Epithelial cell of prostate (primary cell): ENCODE results near the gene RAPGEF5.

Source experiments
- DNase-seq: peaks from one replicate; pipeline ENCODE4 v3.0.0-alpha.2; 2011; ENCODE audit warnings: low read depth, low spot score
- H3K27ac ChIP-seq: fragments of 450-650 bp; 2 replicates; pipeline ENCODE4 v1.5.1; 2017; ENCODE audit warnings: mild to moderate bottlenecking

The RAPGEF5 gene

DNA sequence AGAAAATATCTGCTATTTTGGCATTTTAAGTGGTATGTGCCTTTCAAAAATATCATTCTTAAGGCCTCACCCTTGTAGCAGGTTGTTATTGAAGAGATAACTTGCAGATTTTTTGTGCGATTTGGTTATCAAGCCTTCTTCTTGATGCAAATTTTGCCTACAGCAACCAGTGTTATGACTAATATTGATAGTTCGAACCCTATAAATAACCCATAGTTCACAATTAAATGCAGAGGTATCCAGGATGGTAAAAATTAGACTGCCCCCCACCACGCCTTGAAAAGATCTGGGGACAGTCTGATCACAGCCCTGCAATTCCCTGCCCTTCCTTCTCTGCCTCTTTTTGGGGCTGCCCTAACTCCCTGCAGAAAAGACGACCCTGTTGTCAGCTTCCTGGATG is 28.4 kb upstream of the RAPGEF5 start:
- DNase-seq, result no peak
- no peak overlapping the region for H3K27ac ChIP-seq

DNA sequence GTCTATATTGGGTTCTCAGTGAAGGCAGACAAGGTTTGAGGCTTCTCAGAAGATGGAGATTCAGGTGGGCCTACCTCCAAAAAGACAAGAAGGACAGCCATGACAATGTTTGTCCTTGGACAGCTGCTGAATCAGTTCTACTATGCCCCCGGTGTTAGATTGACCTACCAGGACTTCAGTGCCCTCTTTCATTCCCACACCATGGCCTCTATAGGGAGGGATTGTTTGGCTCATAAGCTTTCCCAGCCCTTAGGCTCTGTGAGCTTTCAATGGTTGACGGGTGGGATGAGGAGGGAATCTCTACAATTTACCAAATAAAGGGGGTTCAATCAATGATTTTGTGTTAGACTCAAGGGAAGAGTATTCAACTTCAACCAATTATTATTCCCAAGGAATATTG is 23.4 kb upstream of the RAPGEF5 start:
- no peak for DNase-seq
- no peak overlapping the region for H3K27ac ChIP-seq

DNA sequence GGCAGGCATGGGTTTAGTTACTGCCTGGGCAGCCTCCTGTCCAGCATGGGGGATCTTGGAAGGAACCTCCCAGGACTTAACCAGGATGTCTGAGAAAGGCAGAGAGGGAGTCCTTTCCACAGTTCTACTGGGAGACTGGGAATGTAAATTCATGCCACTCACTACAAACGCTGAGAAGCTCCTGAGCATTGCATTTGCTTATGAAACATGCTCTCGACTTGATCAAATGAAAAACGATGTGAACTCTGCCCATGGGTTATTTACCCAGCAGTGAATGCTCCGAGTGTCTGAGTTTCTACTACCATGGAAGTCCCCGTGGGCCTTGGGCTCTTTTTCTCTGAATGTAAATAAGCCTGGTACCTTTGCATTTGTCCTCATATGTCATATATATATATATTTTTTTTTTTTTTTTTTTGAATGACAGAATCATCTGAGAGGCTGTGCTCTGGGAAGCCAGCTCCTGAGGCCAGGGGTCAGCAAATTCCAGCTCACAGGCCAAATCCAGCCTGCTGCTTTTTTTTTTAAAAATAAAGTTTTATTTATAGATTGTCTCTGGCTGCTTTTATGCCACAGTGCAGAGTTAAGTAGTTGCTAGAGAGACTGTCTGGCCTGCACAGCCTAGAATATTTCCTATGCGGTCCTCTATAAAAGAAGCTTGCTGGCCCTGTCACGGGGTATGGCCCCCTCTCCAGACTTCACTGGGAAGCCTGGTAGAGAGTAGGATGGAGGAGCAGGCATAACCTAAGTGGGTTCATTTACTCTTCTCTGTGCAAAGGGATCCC is 21.4 kb upstream of the RAPGEF5 start:
- DNase-seq, result no peak
- H3K27ac ChIP-seq, result no peak overlapping the region

DNA sequence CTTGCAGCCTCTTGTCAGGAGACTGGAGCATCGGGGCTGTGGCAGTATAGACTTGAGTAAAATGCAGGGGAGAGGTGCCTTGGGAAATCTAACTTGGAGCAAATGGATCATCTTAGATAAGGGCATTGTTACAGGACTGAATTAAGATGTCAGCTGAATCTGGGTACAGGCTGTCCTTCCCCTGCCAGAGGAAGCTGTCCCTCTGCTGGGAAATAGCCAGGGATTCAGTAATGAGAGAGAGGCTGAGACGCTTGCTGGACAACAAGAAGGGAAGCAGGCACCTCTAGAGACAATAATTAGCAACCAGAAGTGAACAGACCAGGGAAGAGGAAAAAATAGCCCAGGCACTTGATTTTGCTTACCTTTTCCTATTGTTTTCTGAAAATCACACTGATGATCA is 20.7 kb upstream of the RAPGEF5 start:
- H3K27ac ChIP-seq, result no peak overlapping the region
- DNase-seq, result no peak

DNA sequence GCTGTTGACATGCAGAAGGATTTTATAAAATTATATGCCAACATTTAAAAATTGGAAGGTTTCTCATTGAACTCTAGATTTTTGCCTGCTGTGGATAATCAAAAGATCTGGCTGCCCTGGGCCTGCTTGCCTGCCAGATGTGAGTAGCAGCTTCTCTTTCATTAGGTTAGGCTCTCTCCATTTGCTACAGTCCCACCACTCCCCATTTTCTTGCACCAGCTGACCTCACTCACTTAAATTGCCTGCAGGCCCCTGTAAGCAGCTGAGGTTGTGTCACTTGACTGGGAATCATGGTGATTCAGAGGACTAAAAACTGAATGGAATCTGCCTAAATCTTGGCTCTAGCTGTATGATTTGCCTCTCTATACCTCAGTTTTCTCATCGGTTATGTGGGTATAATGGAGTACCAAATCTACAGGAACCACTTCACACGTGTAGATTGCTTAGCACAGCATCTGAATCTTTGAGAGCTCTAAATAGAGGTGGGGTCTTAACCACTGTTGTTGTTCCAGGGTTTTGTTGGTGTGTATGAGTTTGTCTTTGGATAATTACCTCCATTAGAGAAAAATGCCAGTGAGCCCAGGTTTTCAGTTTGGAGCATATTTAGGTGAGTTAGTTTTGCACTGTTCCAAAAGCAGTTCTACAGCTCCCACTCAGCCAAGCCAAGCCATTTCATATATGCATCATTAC is 18.6 kb upstream of the RAPGEF5 start:
- no peak overlapping the region for H3K27ac ChIP-seq
- no peak for DNase-seq

DNA sequence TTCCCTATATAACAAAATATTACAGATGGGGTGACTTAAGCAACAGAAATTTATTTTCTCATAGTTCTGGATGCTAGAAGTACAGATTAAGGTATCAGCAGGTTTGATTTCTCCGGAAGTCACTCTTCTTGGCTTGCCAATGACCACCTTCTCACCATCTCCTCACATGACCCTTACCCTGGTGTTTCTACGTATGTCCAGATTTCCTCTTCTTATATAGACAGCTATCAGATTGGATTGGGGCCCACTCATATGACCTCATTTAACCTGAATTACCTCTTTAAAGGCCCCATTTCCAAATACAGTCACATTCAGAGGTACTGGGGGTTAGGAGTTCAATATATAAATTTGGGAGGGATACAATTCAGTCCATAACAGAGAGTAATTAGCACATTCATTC is 17.0 kb upstream of the RAPGEF5 start:
- DNase-seq, result no peak
- H3K27ac ChIP-seq, result no peak overlapping the region

DNA sequence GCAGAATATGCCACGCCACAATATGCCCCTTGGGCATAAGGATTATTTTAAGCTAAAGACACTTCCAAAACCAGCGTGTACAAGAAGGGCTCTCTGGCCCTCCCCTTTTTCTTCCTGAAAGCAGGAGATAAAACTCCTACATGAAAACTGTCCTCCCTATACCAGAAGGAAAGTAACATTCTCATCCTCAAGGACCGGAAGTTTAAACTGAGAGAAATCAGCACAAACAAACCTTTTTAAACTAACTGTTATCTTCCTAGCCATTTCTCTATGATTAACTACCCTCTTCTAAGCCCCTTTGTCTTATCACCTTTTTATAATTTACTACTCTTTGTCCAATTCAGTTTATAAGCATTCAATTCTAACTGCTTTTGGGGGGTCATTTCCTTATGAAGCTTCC is 16.4 kb upstream of the RAPGEF5 start:
- no peak overlapping the region for H3K27ac ChIP-seq
- no peak for DNase-seq

DNA sequence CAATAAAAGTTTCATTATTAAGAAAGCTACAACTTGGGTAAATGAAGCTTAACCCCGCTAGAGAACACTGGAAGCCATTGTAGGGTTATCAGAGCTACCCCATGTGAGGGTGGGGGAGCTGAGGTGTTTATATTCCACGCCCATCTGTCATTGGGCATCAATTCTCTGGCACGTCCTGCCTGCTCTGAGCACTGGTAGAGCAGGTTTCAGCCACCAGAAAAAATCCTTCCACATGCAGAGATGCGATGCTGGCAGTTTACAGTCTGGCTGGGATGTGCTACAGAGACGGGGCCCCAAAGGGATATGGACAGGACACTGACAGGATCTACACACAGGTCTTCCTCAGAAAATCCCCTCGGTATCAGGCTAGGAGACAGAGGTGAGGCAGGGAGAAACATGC is 15.9 kb upstream of the RAPGEF5 start:
- no peak for DNase-seq

DNA sequence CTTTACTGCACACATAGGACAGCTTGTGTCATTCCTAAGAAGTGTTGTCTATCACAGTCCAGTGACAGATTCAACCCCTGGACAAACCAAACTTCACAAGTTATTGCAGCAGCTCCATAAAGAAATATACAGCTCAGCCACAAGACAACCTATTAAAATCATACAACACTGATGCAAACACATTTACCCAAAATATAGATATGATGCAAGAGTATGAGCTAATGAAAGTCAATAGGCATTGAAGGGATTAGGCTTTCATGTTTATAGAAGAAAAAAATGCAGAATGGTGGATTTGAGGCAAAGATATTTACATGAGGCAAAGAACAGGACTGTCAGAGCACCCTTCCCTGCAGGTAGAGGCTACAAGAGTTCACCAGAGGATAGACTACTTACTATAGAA is 14.9 kb upstream of the RAPGEF5 start:
- DNase-seq, result no peak
- no peak overlapping the region for H3K27ac ChIP-seq

More for the DNA sequence above, 15.9 kb upstream of the RAPGEF5 start:
- no peak overlapping the region for H3K27ac ChIP-seq

DNA sequence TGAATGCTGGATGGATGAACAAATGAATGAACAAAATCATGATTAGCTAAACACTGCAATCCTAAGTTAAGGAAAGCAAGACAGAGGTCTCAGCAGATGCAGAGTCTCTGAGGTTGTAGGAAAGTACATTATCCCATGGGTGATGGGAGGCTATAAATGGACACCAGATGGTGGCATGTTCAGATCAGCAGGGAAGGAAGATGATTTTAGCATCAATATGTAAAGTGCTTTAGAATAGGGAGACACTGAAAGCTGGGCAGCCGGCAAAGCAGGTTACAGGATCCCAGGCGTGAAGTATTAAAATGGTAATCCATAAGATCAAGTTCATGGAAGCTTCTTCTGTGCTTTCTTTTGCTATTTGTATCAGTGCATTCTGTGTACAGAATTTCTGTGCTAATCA is 7.9 kb upstream of the RAPGEF5 start:
- H3K27ac ChIP-seq, result no peak overlapping the region
- DNase-seq, result no peak

DNA sequence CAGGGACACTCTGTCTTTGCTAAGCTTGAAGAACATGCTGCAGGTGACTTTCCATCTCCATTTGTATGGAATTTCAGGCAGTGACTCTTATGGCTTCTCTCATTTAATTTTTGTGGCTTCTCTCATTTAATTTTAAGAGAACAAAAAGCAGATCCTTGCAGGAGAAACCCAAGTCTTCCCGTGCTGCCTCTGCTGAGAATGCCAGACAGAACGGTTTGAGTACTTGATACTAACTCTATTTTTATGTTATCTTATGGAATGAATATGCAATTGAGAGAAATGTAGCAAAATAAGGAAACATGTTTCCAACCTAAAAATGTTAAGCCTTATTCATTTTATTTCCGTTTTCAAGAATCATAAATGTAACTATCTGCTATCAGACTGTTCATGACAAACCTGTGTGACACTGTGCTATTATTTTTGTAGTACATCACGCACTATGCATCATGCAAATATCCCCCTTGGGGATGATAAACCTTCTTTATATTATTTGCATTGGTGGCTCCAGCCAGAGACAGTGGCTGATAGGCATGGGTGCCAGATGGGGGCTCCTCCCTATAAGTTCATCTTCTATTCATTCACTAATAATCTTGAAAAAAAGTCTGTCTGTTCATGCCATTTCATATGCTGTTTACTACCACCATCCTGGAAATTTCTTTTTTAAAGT is 6.9 kb upstream of the RAPGEF5 start:
- no peak for DNase-seq

DNA sequence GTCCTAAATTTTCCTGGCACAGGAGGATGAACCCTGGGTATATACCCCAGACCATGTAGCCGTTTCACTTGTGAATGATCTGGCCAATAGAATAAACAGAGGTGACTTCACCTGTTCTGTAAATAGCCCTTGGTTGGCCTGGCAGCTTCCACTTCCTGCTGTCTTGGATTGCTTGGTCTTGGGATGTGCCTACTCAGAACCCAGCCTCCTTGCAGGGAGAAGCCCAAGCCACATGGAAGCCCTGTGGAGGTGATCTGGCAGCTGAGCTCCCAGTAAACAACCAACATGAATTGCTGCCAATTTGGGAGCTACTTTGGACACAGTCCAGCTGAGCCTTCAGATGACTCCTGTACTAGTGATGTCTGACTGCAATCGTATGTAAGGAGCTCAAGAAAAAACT is 4.8 kb upstream of the RAPGEF5 start:
- H3K27ac ChIP-seq, result peak overlapping the region; percentile 20

More for the DNA sequence above, 6.9 kb upstream of the RAPGEF5 start:
- H3K27ac ChIP-seq, result no peak overlapping the region

DNA sequence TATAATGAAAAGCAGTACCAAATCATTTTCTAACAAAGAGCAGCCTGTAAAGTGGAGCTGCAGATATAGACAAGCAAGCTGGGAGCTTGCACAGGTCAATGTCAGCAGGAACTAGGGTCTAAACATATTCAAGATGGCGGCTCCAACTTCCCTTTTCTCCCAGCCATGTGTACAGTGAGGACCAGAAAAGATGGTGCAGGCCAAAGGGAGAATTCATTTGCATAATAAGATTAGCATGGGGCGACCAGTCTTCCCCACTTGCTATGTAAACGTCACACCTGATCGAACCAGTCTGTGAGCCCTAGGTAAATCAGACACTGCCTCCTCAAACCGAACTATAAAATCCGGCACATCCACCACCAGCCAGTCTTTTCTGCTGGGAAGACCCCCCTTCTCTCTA is 4.4 kb upstream of the RAPGEF5 start:
- no peak for DNase-seq
- H3K27ac ChIP-seq, result peak overlapping the region; percentile 20

More for the DNA sequence above, 4.8 kb upstream of the RAPGEF5 start:
- peak; percentile 49 for DNase-seq

DNA sequence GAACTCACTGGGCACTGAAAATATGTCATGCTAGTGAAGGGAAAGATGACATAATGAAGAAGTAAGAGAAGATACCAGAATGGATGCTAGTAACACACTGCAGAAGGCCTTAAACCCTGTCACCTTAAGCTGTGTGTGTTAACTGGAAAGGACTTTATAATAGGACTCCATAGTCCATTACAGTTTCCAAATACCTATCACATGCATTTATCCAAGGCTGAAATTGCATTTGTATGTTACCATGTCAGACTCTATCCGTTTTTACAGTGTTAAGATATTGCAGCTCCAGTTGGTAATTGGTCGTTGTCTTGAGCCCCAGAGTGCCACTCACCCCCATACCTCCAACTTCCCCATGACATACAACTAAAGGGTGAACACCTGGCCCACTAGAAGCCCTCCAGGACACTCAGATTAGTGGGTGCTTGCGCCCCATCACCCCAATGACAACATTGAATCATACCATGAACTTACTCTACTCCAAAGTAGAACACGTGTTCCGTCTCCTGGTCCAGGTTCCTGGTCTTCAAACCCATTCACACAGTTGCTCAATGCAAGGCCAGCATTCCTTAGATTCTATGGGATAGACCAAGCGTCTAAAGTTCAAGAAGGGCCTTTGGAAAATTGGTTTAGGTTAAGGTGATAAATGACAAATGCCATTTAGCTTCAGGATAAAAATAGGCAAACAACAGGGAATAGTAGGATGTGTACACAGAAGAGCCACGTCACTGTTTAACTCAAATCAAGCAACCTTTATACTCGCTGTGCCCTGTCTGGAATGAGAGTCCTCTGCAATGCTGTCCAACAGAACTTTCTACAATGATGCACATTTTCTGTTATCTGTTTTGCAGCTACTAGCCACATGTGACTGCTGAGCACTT is 2.1 kb upstream of the RAPGEF5 start:
- no peak overlapping the region for H3K27ac ChIP-seq
- no peak for DNase-seq

DNA sequence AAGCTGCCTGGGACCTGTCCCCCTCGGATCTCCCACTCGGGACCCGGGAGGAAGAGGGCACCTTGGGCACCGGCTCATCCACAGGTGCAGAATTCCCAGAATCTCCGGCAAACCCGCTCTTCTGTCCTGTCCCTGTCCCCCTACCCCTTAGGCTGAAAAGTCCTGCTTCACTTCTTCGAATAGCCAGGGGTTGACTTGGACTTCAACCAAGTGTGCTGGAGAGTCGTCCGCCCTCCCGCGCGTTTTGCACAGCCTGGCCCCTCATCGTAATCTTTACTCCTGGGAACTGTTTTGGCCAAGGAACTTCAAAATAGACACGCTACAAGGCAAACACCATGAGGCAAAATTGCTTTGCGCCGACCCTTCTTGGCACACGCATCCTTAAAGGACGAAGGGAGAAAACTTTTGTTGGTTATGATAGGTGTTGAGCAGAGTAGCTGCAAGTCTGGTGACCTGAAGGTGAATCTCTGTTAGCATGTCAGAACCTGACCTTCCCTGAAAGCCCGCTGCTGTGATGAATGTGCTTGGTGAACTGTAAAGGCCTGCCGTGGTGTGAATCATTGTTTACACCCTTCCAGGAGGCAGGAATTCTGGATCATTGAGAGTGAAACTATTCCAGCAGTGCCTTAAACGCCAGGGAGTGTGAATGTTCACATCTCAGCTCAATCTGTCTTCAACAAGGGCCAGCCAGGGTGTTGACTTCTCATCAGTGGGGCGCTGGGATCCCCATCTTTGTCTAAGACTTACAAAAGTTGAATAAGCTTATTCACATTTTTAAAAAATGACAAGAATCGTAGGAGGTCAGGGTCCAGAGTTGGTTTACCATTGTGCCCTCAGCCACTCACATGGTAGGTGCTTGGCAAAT is 589 bp upstream of the RAPGEF5 start:
- peak overlapping the region; percentile 92 for H3K27ac ChIP-seq
- DNase-seq, result peak; percentile 64

DNA sequence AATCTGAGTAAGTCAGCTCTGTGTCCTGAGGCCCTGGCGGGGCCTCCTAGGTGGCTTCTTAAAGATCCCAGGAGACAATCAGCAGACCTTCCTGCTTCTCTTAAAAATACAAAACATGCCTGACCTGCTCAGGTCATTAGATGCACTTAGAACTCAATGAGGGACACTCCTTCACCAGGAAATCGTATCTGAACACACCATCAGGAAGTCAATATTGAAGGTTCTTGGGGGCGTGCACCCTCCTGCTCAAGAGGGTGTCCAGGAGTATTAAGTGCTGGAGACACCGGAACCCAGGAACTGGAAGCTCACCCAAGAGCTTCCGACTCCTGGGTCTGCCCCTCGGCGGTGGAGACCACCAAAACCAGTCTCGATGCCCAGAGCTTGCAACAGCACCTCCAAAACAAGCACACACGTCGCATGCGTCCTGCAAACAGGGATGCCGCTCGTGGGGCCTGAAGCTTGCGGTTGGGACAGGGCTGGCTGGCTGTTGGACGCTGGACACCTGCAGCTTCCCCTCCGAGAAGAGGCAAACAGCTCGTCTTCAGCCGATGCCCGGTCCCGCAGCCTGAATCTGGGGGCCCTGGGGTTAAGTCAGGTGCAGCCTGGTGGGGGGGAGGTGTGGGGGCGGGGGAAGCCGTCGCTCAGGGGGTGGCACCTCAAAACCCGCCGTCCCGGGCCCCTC is 803 bp downstream of the RAPGEF5 start:
- H3K27ac ChIP-seq, result peak overlapping the region; percentile 92
- no peak for DNase-seq

DNA sequence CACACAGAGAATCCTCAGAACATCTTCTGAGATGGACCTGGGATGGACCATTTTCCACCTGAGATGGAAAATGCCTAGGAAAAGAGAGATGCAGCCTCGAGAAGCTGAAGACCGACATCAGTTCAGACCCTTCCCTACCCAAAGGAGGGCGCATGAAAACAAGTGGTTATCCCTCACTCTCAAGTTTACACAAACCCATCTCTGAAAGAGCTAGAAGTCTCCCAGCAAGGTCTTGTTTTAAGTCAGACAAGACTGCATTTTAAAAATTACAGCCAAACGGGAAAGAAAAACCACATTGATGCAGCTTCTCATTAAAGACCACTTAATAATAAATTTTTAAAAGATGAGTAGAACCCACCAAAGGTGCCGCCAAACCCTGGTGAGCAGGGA is 1.3 kb downstream of the RAPGEF5 start:
- no peak overlapping the region for H3K27ac ChIP-seq
- no peak for DNase-seq

DNA sequence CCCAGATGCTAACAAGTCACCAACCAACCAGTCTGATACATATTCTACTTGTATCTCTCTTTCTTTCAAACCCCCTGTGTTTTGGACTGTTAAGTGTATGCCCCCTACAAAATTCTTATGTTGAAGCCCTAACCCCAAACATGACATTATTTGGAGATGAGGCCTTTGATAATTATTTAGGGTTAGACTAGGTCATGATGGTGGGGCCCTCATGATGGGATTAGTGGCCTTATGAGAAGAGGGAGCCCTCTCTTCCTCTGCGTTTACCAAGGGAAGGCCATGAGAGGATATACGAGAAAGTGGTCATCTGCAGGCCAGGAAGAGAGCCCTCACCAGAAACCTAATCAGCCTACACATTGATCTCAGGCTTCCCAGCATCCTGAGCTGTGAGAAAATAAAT is 2.5 kb downstream of the RAPGEF5 start:
- no peak for DNase-seq
- no peak overlapping the region for H3K27ac ChIP-seq

DNA sequence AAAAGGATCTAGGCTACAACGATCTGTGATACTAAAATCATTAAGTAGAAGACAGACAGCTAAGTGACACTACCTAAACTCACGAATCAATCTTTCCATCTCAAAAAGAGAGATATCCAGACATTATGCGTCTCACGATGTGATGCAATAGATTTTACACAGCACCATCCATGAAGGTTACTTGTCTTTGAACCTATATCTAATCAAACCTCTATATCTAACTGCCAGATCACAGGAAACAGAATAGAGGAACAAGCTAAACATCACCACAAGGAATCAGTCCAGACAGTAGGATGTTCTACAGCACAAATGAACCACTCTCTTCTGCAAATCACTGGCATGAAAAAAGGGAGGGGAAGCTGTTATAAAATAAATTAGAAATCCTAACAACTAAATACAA is 4.1 kb downstream of the RAPGEF5 start:
- no peak overlapping the region for H3K27ac ChIP-seq
- no peak for DNase-seq
